Fibroblast of skin of right biceps (primary cell): ENCODE data around the gene CD82.
"Not testable (repeated sequence)": the region's sequence is repeated elsewhere in the genome, so short reads cannot be mapped to it uniquely, and the experiment has no call there.

ENCODE experiments used
- DNase-seq: peaks from one replicate; pipeline ENCODE4 v3.0.0-alpha.2; 2013

Gene CD82

DNA sequence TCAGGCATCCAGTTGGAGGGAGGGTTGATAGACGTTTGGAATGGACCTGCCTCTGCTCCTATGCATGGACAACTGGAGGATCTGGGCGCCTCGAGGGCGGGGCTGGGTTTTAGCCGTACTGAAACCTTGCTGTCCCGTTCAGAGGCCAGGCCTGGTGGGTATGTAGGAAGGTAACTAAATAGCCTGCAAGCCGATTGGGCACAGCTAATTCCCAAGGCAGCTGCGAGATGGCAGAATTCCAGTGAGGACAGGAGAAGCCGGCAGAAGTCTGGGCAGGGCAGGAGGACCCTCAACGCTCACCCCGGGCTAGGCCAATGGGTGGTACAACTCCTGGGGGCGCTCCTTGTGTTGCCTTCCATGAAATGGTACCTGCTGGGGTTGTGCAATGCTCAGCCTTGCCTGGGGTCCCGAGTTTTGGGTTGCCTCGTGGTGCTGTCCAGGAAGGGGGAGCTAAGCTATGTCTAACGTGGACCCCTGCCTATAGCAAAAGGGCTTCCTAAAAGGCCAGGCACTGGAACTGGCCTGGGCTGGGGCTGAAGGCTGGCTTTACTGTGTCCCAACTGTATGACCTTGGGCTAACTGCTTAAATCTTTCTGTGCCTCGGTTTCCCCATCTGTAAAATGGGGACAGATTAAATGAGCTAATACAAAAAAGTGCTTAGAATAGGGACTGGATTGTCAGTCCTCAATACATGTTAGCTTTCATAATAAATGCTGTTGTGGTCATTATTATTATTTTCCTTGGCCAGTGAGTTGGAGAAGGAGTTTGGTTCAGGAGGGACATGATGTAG lies 30.1 kb upstream of the CD82 start:
- DNase-seq = no peak

- DNase-seq = no peak
These were observed 28.5 kb upstream of the CD82 start for GRCh38 chr11:44536788-44537516.

GRCh38 chr11:44537679-44538078 lies 27.8 kb upstream of the CD82 start:
- no peak for DNase-seq

DNA sequence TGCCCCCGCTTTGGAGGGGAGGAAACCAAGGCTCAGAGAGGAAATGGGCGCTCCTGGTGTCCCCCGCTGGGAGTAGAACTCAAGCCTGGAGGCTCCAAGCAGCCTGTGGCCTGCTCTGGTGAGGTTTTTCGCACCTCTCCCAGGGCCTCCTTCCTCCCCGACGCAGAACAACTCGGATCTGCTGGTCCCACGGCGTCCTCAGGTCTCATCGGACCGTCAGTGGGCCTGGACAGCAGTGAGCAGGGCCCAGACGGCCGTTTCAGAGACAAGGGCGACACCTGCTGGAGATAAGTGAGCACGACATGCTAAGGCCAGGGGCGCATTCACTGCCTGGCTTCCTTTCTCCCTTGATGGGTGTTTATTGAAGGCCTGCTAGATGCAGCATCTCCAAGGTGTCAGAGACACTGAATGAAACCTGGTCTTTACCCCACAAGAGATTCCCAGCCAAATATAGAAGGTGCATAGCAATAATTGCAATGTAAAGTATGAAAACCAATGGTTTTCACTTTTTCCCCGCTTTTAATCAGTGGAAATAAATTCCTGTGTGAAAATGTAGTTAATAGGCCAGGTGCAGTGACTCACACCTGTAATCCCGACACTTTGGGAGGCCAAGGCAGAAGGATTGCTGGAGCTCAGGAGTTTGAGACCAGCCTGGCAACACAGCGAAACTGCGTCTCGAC lies 26.9 kb upstream of the CD82 start:
- peak; percentile 57 for DNase-seq

DNA sequence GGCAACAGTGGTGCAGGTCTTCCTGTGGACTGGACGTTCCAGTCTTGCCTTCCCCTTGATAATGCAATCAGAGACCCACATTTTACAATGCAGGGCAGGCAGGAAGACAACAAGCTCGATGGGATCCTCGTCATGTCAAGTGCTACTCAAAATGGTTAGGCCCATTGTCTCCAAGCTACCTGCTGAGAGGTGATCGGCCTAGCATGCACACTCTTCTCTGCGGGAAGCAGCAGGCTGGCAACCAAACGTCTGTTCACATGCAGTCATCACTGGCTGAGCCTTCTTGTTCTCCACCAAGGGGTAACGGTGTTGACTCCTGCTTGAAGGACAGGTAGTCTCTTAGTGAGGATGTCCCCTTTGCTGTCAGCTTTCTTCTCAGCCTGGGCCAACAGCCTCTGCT lies 25.5 kb upstream of the CD82 start:
- no peak for DNase-seq

GRCh38 chr11:44540667-44541066 lies 24.8 kb upstream of the CD82 start:
- DNase-seq = no peak

- no peak for DNase-seq
These were observed 23.1 kb upstream of the CD82 start for GRCh38 chr11:44542372-44542771.

DNA sequence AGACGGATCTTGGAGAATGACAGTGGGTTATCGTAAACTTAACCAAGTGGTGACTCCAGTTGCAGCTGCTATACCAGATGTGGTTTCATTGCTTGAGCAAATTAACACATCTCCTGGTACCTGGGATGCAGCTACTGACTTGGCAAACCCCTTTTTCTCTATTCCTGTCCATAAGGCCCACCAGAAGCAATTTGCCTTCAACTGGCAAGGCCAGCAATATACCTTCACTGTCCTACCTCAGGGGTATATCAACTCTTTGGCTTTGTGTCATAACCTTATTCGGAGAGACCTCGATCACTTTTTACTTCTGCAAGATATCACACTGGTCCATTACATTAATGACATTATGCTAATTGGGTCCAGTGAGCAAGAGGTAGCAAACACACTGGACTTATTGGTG lies 18.5 kb upstream of the CD82 start:
- DNase-seq = not testable (repeated sequence)

- not testable (repeated sequence) for DNase-seq
These were observed 17.9 kb upstream of the CD82 start for GRCh38 chr11:44547534-44547933.

DNA sequence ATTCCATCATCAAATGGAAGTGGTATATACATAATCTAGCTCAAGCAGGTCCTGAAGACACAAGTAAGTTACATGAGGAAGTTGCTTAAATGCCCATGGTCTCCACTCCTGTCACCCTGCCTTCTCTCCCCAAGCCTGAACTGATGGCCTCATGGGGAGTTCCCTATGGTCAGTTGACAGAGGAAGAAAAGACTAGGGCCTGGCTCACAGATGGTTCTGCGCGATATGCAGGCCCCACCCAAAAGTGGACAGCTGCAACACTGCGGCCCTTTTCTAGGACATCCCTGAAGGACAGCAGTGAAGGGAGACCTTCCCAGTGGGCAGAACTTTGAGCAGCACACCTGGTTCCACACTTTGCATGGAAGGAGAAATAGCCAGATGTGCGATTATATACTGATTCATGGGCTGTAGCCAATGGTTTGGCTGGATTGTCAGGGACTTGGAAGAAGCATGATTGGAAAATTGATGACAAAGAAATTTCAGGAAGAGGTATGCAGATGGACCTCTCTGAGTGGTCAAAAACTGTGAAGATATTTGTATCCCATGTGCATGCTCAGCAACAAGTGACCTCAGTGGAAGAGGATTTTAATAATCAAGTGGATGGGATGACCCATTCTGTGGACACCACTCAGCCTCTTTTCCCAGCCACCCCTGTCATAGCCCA lies 17.3 kb upstream of the CD82 start:
- no peak for DNase-seq

DNA sequence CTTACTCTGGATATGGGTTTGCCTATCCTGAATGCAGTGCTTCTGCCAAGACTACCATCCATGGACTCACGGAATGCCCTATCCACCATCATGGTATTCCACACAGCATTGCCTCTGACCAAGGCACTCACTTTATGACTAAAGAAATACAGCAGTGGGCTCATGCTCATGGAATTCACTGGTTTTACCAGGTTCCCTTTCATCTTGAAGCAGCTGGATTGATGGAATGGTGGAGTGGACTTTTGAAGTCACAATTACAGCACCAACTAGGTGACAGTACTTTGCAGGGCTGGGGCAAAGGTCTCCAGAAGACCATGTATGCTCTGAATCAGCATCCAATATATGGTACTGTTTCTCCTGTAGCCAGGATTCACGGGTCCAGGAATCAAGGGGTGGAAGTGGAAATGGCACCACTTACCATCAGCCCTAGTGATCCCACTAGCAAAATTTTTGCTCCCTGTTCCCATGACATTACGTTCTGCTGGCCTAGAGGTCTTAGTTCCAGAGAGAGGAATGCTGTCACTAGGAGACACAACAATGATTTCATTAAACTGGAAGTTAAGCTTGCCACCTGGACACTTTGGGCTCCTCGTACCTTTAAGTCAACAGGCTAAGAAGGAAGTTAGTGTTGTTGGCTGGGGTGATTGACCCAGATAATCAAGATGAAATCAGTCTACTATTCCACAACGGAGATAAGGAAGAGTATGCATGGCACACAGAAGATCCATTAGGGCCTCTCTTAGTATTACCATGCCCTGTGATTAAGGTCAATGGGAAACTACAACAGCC lies 16.3 kb upstream of the CD82 start:
- not testable (repeated sequence) for DNase-seq

- no peak for DNase-seq
These were observed 15.3 kb upstream of the CD82 start for GRCh38 chr11:44550123-44550522.

- DNase-seq = no peak
These were observed 13.9 kb upstream of the CD82 start for GRCh38 chr11:44551456-44552139.

DNA sequence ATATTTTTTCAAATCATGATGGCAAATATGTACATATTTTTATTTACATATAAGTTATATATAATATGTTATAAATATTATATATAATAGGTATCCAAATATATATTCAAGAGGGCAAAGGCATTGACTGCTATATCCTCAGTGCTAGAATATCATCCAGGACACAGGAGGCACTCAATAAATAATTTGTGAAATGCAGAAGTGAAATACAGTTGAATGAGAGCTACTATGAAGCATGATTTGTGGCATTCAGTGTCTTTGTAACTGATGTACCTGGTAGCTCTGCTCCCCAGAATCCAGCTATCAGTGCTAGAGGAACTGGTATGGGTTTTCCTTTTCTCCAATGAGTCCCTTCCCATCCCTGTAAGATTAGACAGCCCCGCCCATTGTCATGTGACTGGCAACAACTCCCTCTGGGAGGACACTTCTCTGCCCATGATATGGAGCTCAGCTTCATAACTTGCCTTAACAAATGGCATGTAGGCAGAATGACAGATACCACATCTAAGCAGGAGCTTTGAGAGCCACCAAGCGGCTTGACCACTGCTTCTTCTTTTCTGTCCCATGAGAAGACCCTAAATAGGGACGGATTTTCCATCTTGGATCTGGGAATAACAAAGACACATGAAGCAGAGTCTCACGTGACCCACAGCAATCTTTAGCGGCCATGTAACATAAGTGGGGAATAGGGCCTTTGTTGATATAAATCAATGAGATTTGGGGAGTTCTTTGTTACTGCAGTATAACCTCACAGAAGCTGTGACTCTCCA lies 10.2 kb upstream of the CD82 start:
- DNase-seq = no peak

- DNase-seq = peak; percentile 53
These were observed 8.6 kb upstream of the CD82 start for GRCh38 chr11:44556735-44557409.

DNA sequence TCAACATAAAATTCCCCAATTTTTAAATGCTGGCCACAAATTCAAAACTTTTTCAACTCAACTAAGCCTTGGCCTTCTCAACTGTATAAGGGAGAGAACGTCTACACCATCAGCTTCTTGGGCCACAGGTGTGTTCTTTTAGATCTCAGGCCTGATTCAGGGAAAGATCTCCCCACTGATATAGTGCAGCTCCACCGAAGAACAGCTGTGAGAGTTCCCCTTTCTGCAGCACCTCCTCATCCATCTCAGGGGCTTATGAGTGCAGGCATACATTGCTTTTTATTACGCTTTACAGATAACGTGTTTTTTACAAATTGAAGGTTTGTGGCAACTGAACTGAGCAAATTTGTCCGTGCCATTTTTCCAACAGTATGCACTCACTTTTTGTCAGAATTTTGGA lies 8.0 kb upstream of the CD82 start:
- DNase-seq = no peak

DNA sequence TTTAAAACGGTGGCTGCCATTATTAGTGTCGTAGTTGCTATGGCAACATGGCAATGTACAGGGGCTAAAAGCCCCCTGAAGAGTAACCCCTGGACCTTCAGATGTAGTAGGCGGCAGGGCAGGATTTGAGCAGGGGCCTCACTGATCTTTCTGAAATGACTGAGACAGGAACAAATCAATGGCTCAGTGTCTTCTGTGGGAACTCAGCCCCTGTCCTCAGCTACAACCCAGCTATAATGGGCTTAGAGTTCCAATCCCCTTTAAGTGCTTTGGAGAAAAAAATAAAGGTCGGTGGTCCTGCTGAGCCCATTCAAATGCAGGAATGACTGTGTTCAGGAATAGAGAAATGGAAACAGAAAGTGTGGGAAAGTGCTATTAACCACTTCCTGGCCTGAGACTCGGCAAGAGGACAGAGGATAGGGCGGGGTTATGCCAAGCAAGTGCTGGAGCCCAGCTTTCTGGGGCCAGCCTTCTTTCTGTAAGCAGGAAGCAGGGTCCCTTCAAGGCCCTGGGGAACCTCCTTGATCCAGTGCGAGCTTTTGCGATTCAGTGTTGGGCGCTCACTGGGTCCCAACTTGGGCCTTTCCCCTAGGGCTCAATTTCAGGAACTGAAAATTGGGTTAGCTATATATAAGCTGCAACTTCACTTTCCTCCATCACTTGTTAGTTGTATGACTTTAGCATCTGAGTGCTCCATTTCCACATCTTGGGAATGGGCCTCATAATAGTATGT lies 6.1 kb upstream of the CD82 start:
- no peak for DNase-seq

GRCh38 chr11:44559940-44560300 lies 5.5 kb upstream of the CD82 start:
- DNase-seq = not testable (repeated sequence)

DNA sequence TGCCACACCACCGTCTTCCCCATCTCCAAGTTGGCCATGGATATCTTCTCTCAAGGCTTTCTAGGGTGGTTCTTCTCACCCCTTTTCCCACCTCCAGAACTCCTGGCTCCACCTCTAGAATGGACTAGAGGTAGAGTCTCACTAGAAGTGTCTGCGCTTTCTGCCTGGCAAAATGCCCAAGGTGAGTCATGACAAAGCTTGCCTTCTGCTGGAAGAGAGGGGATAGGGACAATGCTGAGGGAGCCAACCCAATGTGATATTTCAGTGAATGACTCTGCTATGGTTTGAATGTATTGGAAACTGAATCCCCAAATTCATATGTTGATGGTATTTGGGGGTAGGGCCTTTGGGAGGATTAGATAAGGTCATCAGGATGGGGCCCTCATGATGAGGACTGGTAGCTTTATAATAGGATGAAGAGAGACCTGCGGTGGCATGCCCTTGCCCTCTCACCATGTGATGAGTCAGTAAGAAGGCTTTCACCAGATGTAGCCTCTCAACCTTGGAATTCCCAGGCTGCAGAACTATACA lies 4.1 kb upstream of the CD82 start:
- peak; percentile 43 for DNase-seq
